HG02981 (cell line): ENCODE measurements around the gene PLXNA2.

ENCODE experiments used
- ATAC-seq: cut with Tn5 transposase; IDR thresholded peaks from one replicate; pipeline ENCODE4 v1.9.1; 2021; ENCODE audit warnings: mild to moderate bottlenecking, moderate library complexity; ENCODE audit not compliant: unreplicated experiment

PLXNA2 gene

GRCh38 chr1:208225954-208226937 lies 17.9 kb downstream of the PLXNA2 start:
- no peak for ATAC-seq

DNA sequence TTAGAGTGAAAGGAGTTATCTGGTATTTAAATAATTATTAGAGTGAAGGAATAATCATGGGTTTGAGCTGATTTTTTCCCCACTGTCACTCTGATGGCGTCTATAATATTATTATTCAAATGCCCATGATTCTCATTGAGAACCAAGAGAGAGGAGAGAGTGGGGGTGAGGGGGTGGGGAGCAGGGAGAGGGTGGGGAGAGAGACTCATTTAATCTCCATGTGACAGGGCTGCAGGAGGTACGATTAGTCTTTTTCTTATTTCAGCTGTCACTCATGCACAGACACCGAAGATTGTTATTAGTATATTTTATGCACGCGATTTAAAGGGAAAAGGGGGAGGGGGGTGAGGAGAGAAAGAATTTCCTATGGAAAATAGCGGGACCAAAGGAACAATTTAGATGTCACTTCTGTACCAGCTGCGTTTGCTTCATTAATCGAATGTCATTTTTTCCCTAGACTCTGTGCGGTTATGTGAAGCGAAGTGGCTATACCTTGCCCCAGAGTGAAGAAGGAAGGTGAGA lies 19.9 kb downstream of the PLXNA2 start:
- no peak for ATAC-seq

DNA sequence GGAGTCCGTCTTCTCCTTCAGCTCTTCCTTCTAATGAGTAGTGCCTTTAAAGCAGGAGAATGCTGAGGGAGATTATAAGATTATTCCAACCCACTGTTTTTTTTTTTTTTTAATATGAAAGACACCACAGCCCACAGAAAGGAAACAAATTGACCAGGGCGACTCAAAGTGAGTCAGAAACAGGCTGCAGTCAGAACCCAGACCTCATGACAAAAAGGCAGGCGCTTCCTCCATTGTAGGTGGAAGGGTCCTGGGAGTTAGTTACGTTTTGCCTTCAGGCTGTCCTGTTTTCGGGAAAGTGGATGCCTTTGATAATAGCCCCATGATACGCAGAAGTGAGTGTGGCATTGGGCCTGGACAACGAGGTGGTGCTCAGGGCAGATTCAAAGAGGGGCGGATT lies 21.0 kb downstream of the PLXNA2 start:
- ATAC-seq = no peak

DNA sequence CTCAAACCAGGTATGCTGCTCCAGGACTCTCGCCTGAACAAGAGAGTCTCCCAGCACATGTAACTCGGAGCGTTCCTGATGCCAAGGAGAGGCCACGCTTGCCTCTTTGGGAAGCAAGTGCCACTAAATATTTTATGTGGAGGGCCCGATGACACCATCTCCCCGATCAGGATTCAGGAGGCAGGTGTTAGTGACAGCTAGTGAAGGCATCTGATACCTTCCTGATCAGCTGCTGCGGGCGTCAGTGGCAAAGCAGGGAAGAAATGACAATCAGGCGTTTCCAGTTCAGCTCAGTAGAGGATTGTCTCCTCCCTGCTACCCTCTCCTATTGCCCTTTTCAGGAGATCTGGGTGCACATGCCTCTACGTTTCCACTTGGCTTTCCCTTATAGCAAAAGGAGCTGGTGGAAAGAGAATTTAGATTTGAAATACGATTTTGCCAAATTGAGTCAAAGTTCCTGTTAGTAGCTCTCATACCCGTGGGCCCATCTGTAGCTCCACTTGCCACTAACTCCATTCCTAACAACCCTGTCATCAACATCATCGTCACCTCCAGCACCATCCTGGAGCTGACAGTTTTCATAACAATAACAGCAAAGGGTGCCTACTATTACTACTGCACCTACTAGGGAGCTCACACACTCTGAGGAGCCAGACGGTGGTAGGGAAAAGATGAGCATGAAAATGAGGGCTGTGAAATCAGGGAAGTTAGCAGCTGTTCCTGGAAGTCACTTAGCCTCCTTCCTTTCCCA lies 21.6 kb downstream of the PLXNA2 start:
- no peak for ATAC-seq

GRCh38 chr1:208221291-208221622 lies 22.9 kb downstream of the PLXNA2 start:
- no peak for ATAC-seq

DNA sequence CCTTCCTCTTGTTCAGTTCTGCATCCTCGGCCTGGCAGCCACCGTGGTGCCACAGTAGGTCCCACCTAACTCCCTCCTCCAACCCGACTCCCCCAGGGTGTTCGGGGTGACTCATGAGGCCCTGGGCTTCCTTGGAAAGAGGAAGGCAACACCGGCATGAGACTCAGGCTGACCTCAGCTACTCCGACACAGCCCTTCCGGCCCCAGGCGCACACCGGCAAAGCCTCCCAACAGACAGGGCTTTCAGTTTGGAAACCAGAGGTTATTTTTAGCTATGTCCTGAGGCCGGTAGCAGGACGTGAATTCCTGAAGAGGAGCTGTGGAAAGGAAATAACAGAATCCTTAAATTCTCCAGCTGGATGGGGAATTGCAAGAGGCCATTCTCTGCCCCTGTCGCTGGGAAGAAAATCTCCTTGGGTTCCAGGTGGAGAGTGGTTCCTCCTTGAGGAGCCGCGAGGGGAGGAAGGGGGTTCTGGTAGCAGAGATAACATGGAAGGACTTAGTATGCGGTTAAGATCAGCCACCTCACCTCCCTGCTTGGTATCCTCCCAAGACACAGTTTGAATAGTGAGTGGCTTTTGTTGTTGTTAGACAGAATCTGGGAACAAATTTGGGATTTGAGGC lies 24.4 kb downstream of the PLXNA2 start:
- ATAC-seq = no peak

GRCh38 chr1:208219098-208219658 lies 25.0 kb downstream of the PLXNA2 start:
- ATAC-seq = no peak

- no peak for ATAC-seq
Measured at GRCh38 chr1:208218237-208219097, 25.7 kb downstream of the PLXNA2 start.

DNA sequence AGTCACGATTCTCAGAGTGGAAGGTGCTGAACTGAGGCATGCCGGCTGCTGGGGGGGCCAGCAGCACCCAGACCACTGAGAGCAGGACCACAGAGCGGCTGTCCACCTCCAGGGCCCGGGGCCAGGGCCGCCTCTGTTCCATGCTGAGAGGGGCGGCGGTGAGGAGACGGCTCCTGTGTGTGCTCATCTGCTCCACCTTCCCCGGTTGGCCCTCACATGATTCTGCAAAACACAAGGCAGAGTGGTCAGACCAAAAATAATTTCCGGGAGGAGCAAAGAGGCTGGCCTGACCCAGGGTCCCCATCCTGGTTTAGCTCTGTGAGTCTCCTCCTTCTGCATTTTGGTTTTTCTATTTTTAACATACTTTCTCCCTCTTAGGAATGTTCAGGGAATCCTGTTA lies 26.4 kb downstream of the PLXNA2 start:
- ATAC-seq = no peak

- no peak for ATAC-seq
Measured at GRCh38 chr1:208216806-208217205, 27.4 kb downstream of the PLXNA2 start.

GRCh38 chr1:208216062-208216461 lies 28.1 kb downstream of the PLXNA2 start:
- ATAC-seq = no peak

GRCh38 chr1:208215393-208215792 lies 28.8 kb downstream of the PLXNA2 start:
- no peak for ATAC-seq

- no peak for ATAC-seq
Measured at GRCh38 chr1:208213786-208214185, 30.4 kb downstream of the PLXNA2 start.

DNA sequence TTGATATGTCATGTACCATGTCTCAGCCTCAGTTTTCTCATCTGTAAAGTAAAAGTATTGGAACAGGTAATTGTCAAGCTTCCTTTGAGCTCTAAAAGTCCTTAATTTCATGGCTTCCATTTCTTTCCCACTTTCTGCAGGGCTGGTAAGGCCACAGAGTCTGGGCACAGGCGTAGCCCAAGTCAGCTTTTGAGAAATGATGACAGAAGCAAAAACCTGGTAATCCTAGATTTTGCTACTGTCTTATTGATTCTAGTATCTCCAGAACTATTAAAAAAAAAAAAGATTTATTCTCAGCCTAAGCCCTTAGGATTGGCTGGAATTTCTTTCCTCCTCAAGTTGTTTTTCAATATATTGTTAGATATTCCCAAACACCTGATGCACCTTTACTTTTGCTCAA lies 31.3 kb downstream of the PLXNA2 start:
- ATAC-seq = no peak

DNA sequence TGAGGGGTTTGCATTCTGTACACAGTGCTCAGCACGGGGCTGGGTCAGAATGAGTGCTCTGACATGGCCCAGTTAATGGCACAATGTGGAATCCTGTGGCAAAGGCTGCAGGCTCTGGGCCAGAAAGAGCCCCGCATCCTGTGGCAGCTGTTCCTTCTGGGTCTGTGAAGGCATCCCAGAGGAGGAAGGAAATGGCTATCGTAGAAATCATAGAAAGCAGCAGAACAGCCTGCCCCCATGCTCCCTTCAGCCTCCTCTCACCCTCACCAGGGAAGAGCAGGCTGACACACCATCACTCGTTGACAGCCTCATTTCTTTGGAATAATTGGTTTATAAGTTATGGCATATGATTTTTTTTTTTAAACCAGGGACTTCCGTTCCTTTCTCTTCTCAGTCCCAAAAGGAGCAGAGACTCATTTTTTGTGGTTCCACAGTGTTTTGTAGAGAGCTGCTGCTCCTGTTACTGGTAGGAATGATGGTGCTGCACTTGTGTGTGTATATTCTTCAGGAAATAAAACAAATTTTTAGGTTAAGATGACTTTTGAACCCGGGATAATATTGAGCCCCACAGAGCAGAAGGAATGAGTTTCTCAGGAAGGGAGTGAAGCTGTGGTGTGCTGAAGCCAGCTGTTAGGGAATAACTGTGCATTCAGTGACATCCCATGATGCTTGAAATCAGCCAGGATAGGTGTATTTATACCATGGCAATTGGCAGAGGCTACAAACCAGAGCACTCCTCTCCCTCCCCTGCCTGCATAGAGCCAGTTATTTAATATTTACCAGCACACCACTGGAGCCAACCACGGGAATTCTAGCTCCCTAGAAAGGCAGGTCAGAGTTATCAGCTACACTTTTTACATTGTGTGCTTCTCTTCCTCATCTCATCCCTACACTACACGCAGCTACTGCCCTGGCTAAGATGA lies 32.0 kb downstream of the PLXNA2 start:
- ATAC-seq = no peak

- no peak for ATAC-seq
Measured at GRCh38 chr1:208209896-208210589, 34.1 kb downstream of the PLXNA2 start.

GRCh38 chr1:208209286-208209685 lies 34.9 kb downstream of the PLXNA2 start:
- no peak for ATAC-seq

- no peak for ATAC-seq
Measured at GRCh38 chr1:208208132-208208487, 36.1 kb downstream of the PLXNA2 start.
